ACC112 (cell line): ENCODE data around the gene PSMC5.

ENCODE experiments used
- H2AFZ ChIP-seq: fragments of 200-600 bp; sonication (generic); one replicate; pipeline ENCODE4 v1.6.0; 2017; ENCODE audit warnings: antibody characterized with exemption, low read length; ENCODE audit not compliant: unreplicated experiment
- H3K27ac ChIP-seq: fragments of 200-600 bp; sonication (generic); 2 replicates; pipeline ENCODE4 v1.5.1; 2014; ENCODE audit warnings: low read depth, mild to moderate bottlenecking, antibody characterized with exemption, low read length, moderate library complexity
- H3K27me3 ChIP-seq: fragments of 200-600 bp; sonication (generic); 2 replicates; pipeline ENCODE4 v1.6.1; 2014; ENCODE audit warnings: mild to moderate bottlenecking, antibody characterized with exemption, low read length, moderate library complexity, mixed read lengths; ENCODE audit not compliant: insufficient read depth
- H3K36me3 ChIP-seq: fragments of 200-600 bp; sonication (generic); 2 replicates; pipeline ENCODE4 v1.6.1; 2016; ENCODE audit warnings: mild to moderate bottlenecking, antibody characterized with exemption, low read length, moderate library complexity, mixed read lengths; ENCODE audit not compliant: insufficient read depth
- H3K4me1 ChIP-seq: fragments of 200-600 bp; sonication (generic); one replicate; pipeline ENCODE4 v1.6.1; 2016; ENCODE audit warnings: low read length, mixed read lengths; ENCODE audit not compliant: insufficient read depth, unreplicated experiment, control insufficient read depth
- H3K4me3 ChIP-seq: fragments of 200-600 bp; sonication (generic); 2 replicates; pipeline ENCODE4 v1.5.1; 2014; ENCODE audit warnings: mild to moderate bottlenecking, low read depth, low read length
- H3K79me2 ChIP-seq: fragments of 200-600 bp; sonication (generic); one replicate; pipeline ENCODE4 v1.6.0; 2016; ENCODE audit warnings: low read length; ENCODE audit not compliant: control insufficient read depth, unreplicated experiment, insufficient read depth

PSMC5 gene

GRCh38 chr17:63798572-63799106 lies 28.6 kb upstream of the PSMC5 start:
- H3K36me3 ChIP-seq: peaks cover 68% of the 10 kb centered on the region
- no peak overlapping the region for H3K4me3 ChIP-seq
- no peaks in the 10 kb centered on the region for H3K4me1 ChIP-seq
- H3K27me3 ChIP-seq: no peaks in the 10 kb centered on the region
- H2AFZ ChIP-seq: no peak overlapping the region
- H3K27ac ChIP-seq: no peak overlapping the region
- H3K79me2 ChIP-seq: peaks cover 27% of the 10 kb centered on the region

GRCh38 chr17:63800783-63801182 lies 26.4 kb upstream of the PSMC5 start:
- peaks cover 55% of the 10 kb centered on the region for H3K36me3 ChIP-seq
- no peak overlapping the region for H2AFZ ChIP-seq
- no peaks in the 10 kb centered on the region for H3K27me3 ChIP-seq
- H3K4me1 ChIP-seq: peaks cover 4% of the 10 kb centered on the region
- H3K4me3 ChIP-seq: no peak overlapping the region
- peaks cover 13% of the 10 kb centered on the region for H3K79me2 ChIP-seq
- H3K27ac ChIP-seq: no peak overlapping the region

- Histone ChIP-seq H3K79me2 (peaks cover 7% of the 10 kb centered on the region), H3K27ac (0 out of 2 replicates have a peak overlapping the region, but pooled peaks have one; percentile 11), H3K4me1 (peaks cover 5% of the 10 kb centered on the region), H3K27me3 (no peaks in the 10 kb centered on the region), H3K36me3 (peaks cover 55% of the 10 kb centered on the region), H2AFZ (no peak overlapping the region), H3K4me3 (no peak overlapping the region)
These were observed 22.9 kb upstream of the PSMC5 start for GRCh38 chr17:63804328-63804727.

GRCh38 chr17:63805591-63805990 lies 21.6 kb upstream of the PSMC5 start:
- peaks cover 5% of the 10 kb centered on the region for H3K4me1 ChIP-seq
- H3K79me2 ChIP-seq: peaks cover 4% of the 10 kb centered on the region
- H3K27ac ChIP-seq: no peak overlapping the region
- no peaks in the 10 kb centered on the region for H3K27me3 ChIP-seq
- no peak overlapping the region for H2AFZ ChIP-seq
- H3K4me3 ChIP-seq: no peak overlapping the region
- H3K36me3 ChIP-seq: peaks cover 49% of the 10 kb centered on the region

GRCh38 chr17:63809970-63810369 lies 17.3 kb upstream of the PSMC5 start:
- H3K27me3 ChIP-seq: no peaks in the 10 kb centered on the region
- H3K79me2 ChIP-seq: no peaks in the 10 kb centered on the region
- no peak overlapping the region for H2AFZ ChIP-seq
- H3K4me3 ChIP-seq: no peak overlapping the region
- H3K4me1 ChIP-seq: peaks cover 5% of the 10 kb centered on the region
- H3K27ac ChIP-seq: no peak overlapping the region
- peaks cover 51% of the 10 kb centered on the region for H3K36me3 ChIP-seq

- Histone ChIP-seq H3K79me2 (peaks cover 4% of the 10 kb centered on the region), H3K36me3 (peaks cover 66% of the 10 kb centered on the region), H3K27ac (0 out of 2 replicates have a peak overlapping the region, but pooled peaks have one; percentile 5), H3K27me3 (no peaks in the 10 kb centered on the region), H3K4me1 (no peaks in the 10 kb centered on the region), H2AFZ (no peak overlapping the region), H3K4me3 (no peak overlapping the region)
These were observed 11.1 kb upstream of the PSMC5 start for GRCh38 chr17:63816123-63816522.

- H3K27me3 ChIP-seq: no peaks in the 10 kb centered on the region
- peaks cover 4% of the 10 kb centered on the region for H3K79me2 ChIP-seq
- H3K4me1 ChIP-seq: no peaks in the 10 kb centered on the region
- no peak overlapping the region for H3K27ac ChIP-seq
- H3K4me3 ChIP-seq: no peak overlapping the region
- peaks cover 63% of the 10 kb centered on the region for H3K36me3 ChIP-seq
- no peak overlapping the region for H2AFZ ChIP-seq
These were observed 10.6 kb upstream of the PSMC5 start for GRCh38 chr17:63816669-63817068.

- no peak overlapping the region for H2AFZ ChIP-seq
- no peak overlapping the region for H3K27ac ChIP-seq
- H3K4me1 ChIP-seq: no peaks in the 10 kb centered on the region
- H3K4me3 ChIP-seq: no peak overlapping the region
- H3K36me3 ChIP-seq: peaks cover 64% of the 10 kb centered on the region
- H3K79me2 ChIP-seq: peaks cover 6% of the 10 kb centered on the region
- H3K27me3 ChIP-seq: no peaks in the 10 kb centered on the region
These were observed 9.4 kb upstream of the PSMC5 start for GRCh38 chr17:63817736-63818385.

- Histone ChIP-seq H3K27ac (no peak overlapping the region), H3K27me3 (no peaks in the 10 kb centered on the region), H3K79me2 (peaks cover 6% of the 10 kb centered on the region), H3K4me3 (no peak overlapping the region), H3K36me3 (peaks cover 70% of the 10 kb centered on the region), H2AFZ (no peak overlapping the region), H3K4me1 (no peaks in the 10 kb centered on the region)
These were observed 8.1 kb upstream of the PSMC5 start for GRCh38 chr17:63819131-63819530.

- Histone ChIP-seq H3K27me3 (no peaks in the 10 kb centered on the region), H3K27ac (no peak overlapping the region), H2AFZ (no peak overlapping the region), H3K79me2 (peaks cover 11% of the 10 kb centered on the region), H3K36me3 (peaks cover 72% of the 10 kb centered on the region), H3K4me1 (no peaks in the 10 kb centered on the region), H3K4me3 (no peak overlapping the region)
These were observed 7.4 kb upstream of the PSMC5 start for GRCh38 chr17:63819585-63820537.
